Middle frontal gyrus (tissue), 1 donor: ENCODE data around the gene ALDH1L2.

Experiments used
- DNase-seq: peaks from one replicate; pipeline ENCODE4 v3.0.0-alpha.2; 2015; ENCODE audit warnings: low spot score; ENCODE audit errors: extremely low spot score

The ALDH1L2 gene

DNA sequence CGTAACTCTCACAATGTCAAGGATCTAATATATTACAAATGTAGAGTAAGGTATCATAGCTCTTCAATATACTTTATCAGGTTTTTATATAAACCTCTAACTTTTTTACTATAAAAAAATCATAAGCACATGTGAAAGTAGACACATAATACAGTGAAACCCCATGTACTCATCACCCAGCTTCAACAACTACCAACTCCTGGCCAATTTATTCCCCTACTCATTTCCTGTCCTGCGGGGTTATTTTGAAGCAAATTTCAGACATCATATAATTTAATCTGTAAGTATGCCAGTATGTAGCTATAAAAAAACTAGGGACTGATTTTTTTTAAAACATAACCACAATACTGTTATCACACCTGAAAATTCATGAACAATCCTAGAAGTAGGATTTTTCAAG, 50.4 kb downstream of the ALDH1L2 start:
- DNase-seq, result no peak

DNA sequence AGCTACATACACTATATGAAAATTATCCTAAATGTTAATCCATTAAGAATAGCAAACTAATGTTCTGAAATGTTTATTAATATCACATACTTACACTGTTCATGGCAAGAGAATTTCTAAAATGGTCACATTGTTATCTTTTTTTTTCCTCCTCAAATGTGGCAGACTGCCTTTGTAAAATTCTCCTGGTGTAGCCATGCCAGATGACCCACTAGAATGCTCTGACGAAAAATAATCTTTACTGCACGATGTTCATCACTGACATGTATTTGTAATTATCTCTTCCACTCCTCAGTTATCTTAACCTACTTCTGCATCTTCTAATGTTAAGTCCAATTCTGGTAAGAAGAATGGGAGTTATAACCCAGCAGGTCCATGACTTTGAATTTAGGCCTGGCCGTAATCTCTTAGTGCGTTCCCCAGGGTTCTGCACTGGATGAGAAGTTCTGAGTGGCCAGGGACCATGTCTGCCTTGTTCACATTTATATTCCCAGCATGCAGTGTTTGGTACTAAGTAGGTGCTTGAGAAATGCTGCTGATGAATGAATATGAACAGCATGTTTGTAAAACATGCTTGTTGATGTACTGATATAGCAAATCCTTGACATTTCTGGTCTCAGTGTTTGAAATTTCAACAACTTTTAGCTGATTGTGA, 51.4 kb downstream of the ALDH1L2 start:
- no peak for DNase-seq

DNA sequence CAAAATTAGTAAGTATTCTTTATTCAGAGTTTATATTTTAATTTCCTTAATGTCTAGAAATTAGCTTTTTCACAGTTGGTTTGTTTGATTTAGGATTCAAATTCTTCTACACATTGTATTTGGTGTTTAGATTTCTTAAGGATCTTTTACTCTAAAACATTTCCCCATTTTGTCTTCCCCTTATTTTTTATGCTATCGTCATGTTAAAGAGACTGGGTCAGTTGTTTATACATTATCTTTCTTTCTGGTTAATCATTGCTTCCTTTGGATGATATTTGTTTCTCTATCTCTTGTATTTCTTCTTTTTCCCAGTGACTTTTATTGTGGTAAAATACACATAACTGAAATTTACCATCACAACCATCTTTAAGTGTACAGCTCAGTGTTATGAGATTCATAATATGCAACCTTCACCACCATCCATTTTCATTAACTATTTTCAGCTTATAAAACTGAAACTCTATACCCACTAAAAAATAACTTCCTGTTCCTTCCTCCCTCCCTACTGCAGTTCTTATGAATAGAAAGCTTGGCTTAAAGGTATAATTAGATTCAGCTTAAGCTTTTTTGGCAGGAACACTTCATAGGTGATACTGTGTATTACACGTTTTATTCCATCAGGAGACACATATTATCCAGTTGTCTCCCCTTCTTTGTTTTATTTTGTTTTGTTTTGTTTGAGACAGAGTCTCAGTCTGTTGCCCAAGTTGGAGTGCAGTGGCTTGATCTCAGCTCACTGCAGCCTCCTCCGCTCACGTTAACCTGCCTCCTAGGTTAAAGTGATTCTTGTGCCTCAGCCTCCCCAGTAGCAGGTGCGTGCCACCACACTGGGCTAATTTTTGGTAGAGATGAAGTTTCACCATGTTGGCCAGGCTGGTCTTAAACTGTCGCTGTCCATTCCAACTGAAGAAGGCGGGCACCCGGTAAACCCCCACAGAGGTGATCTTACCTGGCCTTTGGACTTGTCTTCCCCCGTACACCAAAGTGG, 53.1 kb downstream of the ALDH1L2 start:
- no peak for DNase-seq

DNA sequence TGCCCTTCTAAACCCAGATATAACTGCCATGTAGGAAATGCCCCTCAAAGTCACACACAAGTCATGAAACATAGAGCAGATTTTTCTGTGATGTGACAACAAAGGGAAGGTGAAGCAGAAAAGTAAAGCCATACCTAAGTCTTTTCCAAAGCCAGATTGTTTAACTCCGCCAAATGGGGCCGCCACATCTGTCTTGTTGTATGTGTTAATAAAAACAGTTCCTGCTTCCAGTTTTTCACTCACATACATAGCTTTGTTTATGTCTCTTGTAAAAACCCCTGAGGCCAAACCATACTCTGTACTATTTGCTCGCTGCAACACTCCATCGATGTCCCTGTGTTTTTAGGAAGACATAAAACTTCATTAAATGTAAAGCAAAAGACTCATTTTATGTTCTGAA, 57.8 kb downstream of the ALDH1L2 start:
- DNase-seq, result no peak

DNA sequence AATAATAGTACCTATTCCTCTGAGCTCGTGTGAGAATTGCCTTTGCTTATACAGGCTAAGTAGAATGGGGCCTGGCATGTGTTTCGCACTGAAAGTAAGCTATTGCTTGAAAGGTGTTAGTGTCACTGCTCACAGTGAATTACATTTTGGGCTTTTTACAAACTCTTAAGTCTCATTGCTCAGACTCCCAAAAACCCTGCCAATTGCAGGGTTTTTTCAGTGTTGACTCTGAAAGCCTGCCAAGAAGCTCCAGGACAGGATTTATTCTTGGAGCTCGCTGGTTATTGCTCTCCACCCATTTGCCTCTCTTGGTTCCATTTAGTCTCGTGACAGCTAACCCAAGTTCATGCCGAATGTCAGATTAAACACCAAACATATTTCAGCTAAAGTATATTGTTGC, 58.4 kb downstream of the ALDH1L2 start:
- peak; percentile 31 for DNase-seq

DNA sequence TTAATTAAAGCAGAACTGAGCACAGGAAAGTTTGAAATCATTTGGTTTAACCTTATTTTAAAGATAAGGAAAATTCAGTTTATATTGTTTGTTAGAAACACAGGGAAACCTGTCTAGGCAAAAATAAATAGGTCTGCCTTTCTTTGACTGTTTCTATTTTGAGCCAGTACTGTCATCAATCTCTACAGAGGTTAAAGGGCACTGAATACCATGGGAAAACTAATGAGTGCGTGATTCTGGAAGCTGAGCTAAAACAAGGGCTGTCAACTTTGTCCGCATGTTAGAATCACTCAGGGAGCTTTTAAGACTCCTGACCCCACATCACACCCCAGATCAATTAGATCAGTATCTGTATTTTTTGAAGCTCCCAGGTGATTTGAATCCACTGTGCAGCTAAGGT, 59.3 kb downstream of the ALDH1L2 start:
- no peak for DNase-seq

DNA sequence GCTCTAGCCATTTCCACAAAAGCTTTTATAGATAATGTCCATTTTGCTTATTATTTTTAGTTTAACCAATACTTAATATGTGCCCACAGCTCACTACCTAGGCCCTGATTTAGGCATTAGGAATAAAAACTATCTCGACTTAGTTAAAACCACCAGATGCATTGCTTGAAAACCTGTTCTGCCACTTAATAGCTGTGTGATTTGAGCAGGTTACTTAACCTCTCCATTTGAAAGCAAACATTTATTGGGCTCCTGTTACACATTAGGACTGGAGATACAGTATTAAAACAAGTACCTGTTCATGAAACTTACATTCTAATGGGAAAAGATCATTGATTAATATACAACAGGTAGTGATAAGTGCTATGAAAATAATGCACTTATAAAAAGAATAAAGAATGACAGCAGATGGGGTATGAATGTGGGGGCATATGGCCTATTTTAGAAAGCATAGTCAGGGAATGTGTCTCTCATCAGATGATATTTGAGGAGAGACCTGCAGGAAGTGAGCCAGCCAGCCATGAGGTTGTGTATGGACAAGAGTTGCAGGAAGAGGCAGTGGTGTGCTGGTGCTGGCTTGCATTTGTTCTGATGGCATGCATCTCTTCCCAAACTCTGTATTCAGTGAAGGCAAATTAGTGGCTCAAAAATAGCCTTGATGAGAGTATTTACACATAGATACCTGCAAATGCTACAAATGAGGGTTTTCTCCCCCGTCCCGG, 63.9 kb downstream of the ALDH1L2 start:
- DNase-seq, result no peak

DNA sequence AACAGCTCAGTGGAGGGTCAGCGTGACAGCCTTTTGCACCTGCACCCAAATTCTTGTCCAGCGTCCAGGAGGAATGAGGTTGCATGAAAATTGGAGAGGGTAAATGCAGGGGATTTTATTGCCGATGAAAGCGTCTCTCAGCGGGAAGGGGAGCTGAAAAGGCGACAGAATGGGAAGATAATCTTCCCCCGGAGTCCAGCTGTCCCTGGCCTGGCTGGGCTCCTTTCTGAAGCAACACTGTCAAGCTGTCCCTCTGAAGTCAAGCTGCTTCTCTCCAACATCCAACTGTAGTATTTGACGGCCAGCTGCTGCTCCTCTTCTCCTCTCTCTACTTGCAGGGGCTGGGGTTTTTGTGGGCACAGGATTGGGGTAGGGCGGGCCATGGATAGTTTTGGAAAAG, 65.5 kb downstream of the ALDH1L2 start:
- no peak for DNase-seq

DNA sequence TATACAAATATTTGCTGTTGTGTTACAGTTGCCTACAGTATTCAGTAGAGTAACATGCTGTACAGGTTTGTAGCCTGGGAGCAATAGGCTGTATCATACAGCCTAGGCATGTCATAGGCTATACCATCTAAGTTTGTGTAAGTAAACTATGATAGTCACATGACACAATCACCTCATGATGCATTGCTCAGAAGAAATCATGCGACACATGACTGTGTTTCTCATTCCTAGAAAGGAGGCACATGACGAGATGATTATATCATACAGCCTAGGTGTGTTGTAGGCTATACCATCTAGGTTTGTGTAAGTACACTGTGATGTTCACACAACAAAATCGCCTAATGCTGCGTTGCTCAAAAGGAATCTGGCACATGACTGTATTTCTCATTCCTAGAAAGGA, 66.2 kb downstream of the ALDH1L2 start:
- no peak for DNase-seq

DNA sequence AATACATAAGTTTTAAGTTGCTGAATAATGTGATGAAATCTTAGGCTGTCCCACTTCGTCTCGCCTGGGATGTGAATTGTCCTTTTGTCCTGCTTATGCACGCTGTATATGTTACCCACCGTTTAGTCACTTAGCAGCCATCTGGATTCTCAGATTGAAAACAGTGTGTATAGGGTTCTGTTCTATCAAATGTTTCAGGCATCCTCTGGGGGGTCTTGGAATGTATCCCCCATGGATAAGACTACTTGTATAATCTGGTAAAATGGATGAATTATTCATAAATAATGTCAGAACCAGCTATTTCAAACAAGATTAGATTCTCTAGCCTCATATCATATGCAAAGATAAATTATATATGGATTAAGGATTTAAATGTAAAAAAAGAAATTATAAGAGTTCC, 68.7 kb downstream of the ALDH1L2 start:
- no peak for DNase-seq

DNA sequence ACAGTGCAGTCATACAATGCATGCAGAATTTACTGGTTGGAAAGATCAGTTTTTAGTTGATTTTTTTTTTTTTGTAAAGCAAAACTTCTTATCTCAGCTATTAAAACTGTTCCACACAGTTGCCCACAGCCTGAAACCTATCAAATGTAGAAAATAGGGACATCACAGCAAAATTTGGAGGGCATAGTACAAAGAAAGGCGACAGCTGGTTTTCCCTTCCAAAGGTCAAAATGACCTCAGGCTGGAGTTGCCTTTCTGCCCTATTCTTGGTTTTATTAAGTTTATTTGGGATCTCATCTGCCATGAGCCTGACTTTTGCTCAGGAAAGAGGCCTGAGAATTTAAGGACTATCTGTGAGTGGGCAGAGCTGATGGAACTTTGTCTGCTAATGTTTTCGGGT, 69.7 kb downstream of the ALDH1L2 start:
- DNase-seq, result no peak

DNA sequence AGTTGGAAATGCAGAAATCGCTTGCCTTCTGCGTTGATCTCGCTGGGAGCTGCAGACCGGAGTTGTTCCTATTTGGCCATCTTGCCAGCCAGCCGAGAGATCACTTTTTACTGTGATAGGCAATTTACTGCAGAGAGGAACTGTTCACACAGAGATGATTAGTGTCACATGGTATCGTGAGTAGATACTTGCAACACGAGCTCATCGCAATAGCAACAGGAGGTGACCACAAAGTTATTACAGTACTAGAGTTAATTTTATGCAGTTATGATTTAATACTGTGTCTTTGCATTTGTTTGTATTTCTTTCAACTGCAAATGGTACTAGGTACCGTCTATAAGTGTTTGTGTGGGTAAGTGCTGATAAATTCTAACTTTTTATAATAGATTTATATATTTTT, 70.4 kb downstream of the ALDH1L2 start:
- no peak for DNase-seq

DNA sequence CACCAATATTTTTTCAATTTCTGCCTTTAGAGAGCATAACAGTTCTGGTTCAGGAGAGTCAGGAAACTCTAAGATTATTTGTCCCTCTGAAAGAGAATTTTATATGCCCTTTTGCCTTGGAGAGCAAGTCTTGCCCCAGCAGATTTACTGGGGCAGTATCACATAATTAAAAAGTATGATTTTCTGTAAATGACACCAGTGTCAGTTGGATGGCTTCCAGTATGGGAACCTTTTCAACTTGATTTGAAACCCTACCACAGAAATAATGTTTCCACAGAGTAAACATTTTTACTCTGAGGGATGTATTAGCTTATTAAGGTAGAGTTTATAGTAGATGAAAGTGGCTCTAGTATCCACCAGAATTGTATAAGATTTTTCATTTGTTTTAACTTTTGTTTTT, 82.8 kb downstream of the ALDH1L2 start:
- DNase-seq, result no peak

DNA sequence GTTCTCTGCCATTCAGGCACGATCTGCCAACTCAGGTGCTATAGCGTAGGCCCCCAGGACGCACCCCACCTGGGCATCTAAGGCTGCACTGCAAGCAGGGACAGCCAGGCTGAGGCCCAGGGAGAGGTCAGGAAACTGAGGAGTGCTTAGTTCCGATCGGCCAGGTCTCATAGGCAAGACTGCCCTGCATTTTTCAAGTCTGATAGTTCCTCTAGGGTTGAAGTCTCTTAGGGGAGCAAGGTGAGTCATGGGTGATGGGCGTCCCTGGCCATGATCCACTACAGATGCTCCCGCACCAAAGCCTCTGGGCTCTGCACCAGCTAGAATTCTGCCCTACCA, 84.9 kb downstream of the ALDH1L2 start:
- DNase-seq, result no peak

DNA sequence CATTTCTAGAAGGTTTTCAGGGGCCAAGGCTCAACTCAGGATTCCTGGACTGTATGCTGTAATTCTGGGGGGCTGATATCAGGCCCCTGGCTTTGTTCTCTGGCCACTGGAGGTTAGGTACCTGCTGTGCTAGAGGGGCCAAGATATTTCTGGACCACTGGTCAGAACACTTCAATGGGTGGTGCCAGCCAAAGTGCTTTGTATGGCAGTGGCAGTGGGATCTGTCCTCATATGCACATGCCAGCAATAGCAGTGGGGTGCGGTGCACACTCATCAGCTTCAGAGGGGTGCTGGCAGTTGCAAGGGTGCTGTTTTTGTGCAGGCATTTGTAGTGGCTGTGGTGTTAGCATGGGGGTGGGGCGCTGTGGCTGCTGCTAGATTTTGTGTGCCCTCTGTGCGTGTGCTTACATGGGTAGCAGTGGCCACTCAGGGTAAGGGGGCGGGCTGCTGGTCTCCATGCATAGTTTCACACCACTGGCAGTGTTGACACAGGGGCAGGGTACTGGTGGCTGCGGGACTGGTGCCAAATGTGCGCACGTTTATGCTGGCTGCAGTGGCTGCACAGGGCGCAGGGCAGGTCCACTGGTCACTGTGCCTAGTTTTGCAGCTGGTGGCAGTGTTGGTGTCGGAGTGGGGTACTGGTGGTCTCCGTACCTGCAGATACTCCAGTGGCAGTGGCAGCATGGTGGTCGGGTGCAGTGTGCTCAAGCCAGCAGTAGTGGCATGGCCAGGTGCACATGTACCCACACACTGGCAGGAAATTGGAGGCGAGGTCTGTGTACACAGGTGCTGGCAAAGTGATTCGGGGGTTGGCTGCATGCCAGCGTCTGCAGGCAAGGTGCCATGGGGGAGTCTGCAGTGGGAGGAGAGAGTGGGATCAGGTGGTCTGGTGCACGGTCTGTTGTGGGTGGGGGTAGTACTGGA, 85.6 kb downstream of the ALDH1L2 start:
- no peak for DNase-seq

DNA sequence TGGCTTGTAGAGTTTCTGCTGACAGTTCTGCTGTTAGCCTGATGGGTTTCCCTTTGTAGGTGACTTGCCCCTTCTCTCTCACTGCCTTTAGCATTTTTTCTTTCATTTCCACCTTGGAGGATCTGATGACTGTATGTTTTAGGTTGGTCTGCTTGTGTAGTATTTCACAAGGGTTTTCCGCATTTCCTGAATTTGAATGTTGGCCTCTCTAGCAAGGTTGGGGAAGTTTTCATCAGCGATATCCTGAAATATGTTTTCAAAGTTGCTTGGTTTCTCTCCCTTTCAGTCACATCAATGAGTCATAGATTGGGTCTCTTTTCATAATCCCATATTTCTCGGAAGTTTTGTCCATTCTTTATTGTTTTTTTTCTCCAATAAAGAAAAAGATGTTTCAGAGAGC, 86.7 kb downstream of the ALDH1L2 start:
- DNase-seq, result no peak

DNA sequence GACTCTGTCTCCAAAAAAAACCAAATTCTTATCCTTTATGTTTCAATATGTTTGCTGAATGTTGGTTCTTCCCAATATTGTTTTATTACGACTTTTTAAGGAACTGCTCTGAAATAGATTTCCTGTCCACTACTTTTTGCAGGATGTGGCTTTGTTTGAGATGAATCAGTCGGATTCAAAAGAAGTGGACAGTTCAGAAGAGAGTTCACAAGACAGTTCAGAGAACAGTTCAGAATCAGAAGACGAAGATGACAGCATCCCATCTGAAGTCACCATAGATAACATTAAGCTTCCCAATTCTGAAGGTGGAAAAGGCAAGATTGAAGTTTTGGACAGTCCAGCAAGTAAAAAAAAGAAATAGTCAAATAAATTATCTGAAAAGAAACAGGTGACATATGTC, 89.9 kb downstream of the ALDH1L2 start:
- no peak for DNase-seq

DNA sequence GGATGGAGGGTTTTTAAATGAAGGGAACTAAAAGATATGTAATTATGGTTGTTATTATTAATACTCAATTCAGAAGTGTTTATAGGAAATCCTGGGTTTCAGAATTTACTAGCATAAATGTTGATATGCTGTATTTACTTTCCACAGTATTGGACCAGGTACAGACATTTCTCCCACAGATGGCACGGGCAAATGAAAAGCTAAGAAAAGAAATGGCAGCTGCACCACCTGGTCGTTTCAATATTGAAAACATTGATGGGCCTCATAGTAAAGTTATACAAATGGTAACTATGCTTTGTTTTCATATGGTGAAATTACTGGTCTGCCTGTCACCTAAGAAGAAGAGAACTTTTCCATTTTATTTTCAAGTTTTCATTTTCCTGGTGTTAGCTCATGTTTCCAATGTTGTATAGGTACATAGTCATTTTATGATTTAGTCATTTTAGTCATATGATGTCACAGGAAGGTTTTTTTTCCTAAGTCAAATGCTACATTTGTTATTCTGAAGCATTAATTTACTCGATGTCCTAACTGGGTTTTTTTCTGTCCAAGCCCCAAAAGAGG, 92.6 kb downstream of the ALDH1L2 start:
- DNase-seq, result no peak

DNA sequence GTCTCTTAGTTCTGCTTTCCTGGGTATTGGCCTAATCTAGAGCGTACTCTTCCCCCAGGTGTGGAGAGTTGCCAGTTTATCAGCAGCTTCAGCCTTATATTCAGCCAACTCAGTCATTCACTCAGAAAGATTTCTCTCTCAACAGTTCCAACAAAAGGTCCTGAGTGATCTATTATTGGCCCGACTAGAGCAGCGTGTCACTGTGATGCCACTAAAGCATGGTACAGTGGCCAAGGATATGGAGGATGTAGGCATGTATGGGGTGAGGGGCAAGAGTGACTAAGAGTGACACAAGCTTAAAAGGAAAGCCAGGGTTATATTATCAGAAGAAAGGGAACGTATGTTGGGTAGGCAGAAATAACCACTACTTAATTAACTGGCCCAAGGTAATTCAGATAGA, 93.3 kb downstream of the ALDH1L2 start:
- no peak for DNase-seq

DNA sequence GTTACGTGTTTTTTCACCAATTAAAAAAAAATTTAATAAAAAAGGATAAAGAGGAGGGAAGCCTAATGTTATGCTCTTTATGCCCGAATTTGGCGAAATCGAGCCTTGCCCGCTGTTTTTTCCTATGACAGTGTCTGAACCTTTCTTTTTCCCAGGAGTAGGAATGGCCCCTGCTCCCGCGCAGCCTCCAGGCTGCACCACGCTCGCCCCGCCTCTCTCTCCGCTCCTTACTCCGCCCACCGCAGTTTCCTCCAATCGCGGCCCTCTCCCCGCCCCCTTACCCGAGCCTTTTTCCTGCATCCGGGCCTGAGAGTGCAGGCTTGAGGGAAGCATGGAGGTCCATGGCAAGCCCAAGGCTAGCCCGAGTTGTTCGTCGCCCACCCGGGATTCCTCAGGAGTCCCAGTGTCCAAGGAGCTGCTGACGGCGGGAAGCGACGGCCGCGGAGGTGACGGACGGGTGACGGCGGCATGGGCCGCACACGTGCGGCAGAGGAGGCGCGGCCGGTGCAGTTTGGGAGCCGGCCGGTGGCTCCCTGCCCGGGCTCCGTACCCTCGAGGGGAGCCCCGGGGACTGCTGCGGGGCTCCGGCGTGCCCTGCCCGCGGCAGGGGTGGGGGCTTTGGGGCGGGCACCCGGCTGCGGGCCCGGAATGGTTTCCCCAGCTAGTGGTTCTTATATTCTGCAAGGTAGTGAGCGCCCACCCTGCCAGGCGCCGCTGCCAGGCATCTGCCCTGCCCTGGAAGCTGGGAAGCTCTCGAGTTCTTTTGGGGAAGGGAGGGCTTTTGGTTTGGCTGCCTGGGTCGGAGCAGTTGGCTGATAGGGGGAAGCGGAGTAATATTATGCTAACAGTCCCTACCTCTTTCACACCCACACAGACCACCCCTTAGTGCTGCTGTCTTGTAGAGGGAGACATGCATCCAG, 98.0 kb downstream of the ALDH1L2 start, which contains the start of gene NOPCHAP1:
Gene NOPCHAP1, plus strand, starts transcription at position 295 of the 920 bp plus-strand sequence. Its CDS starts 37 bp downstream, at position 332.
- DNase-seq, result peak; percentile 90
